ENCODE data around the gene CSMD2. TPM values are rescaled to one million over a fixed set of nuclear protein-coding genes. Genes with fewer than 3 reads are reported as not detected.

CSMD2 gene
- total and polyA plus RNA-seq, 8 donors, result 0.20 to 0.81 (median 0.47) TPM

DNA sequence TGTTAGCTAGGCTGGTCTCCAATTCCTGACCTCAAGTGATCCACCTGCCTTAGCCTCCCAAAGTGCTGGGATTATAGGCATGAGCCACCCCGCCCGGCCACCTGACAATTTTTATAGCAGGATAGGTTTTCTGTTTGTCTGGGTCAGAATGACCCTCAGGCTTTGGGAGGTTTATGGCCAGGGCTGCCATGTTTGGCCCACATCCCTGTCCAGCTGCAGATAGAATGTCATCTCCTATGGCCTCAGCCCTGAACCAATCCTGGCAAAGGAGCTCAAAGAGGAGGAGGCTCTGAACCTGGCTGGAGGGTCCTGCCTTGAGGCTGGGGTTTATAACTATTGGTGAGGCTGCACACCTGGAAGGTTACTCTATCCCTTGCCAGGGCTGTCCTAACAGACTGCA is 218.2 kb downstream of the CSMD2 start:
- no peak for ATAC-seq
- no peaks in the 10 kb centered on the region for H3K36me3 ChIP-seq
- TF ChIP-seq, protein P1, sequence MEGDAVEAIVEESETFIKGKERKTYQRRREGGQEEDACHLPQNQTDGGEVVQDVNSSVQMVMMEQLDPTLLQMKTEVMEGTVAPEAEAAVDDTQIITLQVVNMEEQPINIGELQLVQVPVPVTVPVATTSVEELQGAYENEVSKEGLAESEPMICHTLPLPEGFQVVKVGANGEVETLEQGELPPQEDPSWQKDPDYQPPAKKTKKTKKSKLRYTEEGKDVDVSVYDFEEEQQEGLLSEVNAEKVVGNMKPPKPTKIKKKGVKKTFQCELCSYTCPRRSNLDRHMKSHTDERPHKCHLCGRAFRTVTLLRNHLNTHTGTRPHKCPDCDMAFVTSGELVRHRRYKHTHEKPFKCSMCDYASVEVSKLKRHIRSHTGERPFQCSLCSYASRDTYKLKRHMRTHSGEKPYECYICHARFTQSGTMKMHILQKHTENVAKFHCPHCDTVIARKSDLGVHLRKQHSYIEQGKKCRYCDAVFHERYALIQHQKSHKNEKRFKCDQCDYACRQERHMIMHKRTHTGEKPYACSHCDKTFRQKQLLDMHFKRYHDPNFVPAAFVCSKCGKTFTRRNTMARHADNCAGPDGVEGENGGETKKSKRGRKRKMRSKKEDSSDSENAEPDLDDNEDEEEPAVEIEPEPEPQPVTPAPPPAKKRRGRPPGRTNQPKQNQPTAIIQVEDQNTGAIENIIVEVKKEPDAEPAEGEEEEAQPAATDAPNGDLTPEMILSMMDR (IDR thresholded peaks at IDR 0.05), result no peak
- H3K27ac ChIP-seq, result no peak overlapping the region
- no peak overlapping the region for H3K4me3 ChIP-seq
- peaks cover 0 to 10% of the 10 kb centered on the region in 2 donors for H3K27me3 ChIP-seq
- H3K9me3 ChIP-seq, result no peaks in the 10 kb centered on the region
- intact Hi-C loops (cut with DNase I), result no loop called here
- no peak for DNase-seq
- H3K4me1 ChIP-seq, result no peaks in the 10 kb centered on the region

DNA sequence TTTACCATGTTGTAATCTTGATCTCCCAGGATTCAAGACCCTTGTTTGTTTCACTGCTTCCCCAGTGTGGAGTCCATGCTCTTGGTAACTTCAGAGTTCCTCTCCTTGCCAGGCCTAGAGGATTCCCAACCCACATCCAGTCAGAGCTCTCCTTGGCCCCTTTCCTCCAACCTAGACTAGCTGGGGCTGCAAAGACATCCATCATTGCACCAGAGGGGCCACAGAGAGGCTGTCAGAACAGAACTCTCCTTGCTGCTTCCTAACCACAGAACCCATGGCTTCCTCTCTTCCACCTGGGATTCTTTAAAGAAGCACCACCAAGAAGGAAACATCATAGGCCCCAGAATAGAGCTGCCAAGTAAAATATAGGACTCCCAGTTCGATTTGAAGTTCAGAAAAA is 220.2 kb downstream of the CSMD2 start:
- no peak for ATAC-seq
- Histone ChIP-seq H3K36me3 (no peaks in the 10 kb centered on the region), H3K27me3 (peaks cover 0 to 10% of the 10 kb centered on the region in 2 donors), H3K4me1 (no peaks in the 10 kb centered on the region), H3K9me3 (no peaks in the 10 kb centered on the region), H3K27ac (no peak overlapping the region), H3K4me3 (no peak overlapping the region)
- TF ChIP-seq, protein P1 (IDR thresholded peaks at IDR 0.05), result no peak
- DNase-seq, result no peak
- intact Hi-C loops (cut with DNase I), result no loop called here

DNA sequence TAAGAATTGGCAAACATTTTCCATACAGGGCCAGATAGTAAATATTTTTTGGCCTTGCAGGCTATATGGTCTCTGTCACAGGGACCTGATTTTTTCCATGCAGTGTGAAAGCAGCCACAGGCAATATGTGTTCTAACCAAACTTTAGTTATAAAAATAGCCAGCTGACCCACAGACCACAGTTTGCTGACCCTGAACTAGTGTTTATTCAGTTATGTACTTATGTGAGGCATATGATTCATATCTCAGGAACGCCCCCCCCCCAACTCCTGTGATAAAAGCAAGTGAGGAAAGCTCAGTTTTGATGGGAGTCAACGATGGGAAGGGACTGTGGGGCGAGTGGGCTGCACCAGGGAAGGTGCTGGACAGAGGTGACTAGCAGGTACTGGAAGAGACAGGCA is 221.1 kb downstream of the CSMD2 start:
- peak; percentile 87 for ATAC-seq
- no peaks in the 10 kb centered on the region for H3K4me1 ChIP-seq
- H3K4me3 ChIP-seq, result no peak overlapping the region
- intact Hi-C loops (cut with DNase I), result no loop called here
- peaks cover 0 to 5% of the 10 kb centered on the region in 2 donors for H3K27me3 ChIP-seq
- no peaks in the 10 kb centered on the region for H3K36me3 ChIP-seq
- peak in 1 of 4 donors; percentile 48 for DNase-seq
- TF ChIP-seq, protein P1 (IDR thresholded peaks at IDR 0.05), result no peak
- peaks cover 0 to 2% of the 10 kb centered on the region in 2 donors for H3K9me3 ChIP-seq
- H3K27ac ChIP-seq, result no peak overlapping the region

DNA sequence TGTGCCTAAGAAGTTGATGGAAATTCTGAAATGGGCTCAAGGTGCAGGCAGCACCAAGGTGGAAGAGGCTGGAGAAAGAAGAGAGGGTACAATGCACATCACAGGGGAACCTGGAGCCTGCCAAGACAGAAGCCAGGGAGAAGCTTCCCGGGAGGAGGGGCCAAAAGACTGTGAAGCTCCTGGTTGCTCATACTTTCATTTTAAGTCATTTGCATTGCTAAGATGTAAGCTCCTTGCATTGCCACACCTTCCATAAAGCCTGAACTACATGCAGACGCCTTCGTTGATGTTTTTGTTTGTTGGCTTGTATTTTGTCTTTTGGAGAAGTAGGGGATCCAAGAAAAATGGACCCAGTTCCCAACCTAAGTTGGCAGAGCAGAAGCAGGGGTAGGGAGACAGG is 232.2 kb downstream of the CSMD2 start:
- H3K27ac ChIP-seq, result no peak overlapping the region
- H3K27me3 ChIP-seq, result no peaks in the 10 kb centered on the region
- DNase-seq, result no peak
- H3K4me3 ChIP-seq, result no peak overlapping the region
- no peaks in the 10 kb centered on the region for H3K36me3 ChIP-seq
- intact Hi-C loops (cut with DNase I), result no loop called here
- TF ChIP-seq, protein P1 (IDR thresholded peaks at IDR 0.05), result no peak
- no peaks in the 10 kb centered on the region for H3K4me1 ChIP-seq
- no peaks in the 10 kb centered on the region for H3K9me3 ChIP-seq
- no peak for ATAC-seq

DNA sequence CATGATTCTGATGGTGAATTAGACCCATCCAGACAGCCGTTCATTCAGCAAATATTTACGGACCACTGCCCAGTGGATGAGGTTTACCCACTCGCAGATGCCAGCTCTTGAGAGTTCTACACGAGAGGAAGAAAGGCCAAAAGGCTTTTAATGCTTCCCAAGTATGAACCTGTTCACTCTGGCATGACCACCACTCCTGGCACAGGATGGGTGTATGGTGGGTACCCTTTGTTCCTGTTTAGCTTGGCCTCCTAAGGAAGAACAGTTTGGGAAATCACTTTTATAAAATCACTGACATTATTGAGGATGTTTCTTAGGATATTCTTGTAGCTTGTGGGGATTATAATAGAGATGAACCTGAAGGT is 233.9 kb downstream of the CSMD2 start:
- ATAC-seq (no peak), DNase-seq (no peak)
- TF ChIP-seq, protein P1 (IDR thresholded peaks at IDR 0.05), result no peak
- Histone ChIP-seq H3K4me3 (no peak overlapping the region), H3K4me1 (no peaks in the 10 kb centered on the region), H3K36me3 (no peaks in the 10 kb centered on the region), H3K9me3 (no peaks in the 10 kb centered on the region), H3K27ac (no peak overlapping the region), H3K27me3 (no peaks in the 10 kb centered on the region)
- intact Hi-C loops (cut with DNase I), result no loop called here
